ENCODE data around the gene CAMK2D. TPM values are rescaled to one million over a fixed set of nuclear protein-coding genes. Genes with fewer than 3 reads are reported as not detected.

Gene CAMK2D
- total and polyA plus RNA-seq, 8 donors: 4.0 to 23.1 (median 9.8) TPM

- 92 to 98% methylated on average over 6 of the region's 6 CpGs for WGBS, 2 donors
- no peaks in the 10 kb centered on the region for H3K4me1 ChIP-seq
- DNase-seq (no peak), ATAC-seq (no peak), FAIRE-seq (no peak)
- H3K27ac ChIP-seq: no peak overlapping the region
- H3K9me3 ChIP-seq: no peaks in the 10 kb centered on the region
- no peak for TF ChIP-seq CTCF (IDR thresholded peaks at IDR 0.05)
- no peaks in the 10 kb centered on the region for H3K36me3 ChIP-seq
- intact Hi-C loops (cut with DNase I): no loop called here
- no peak overlapping the region for H3K4me3 ChIP-seq
- no peaks in the 10 kb centered on the region for H3K27me3 ChIP-seq
Measured at GRCh38 chr4:113596396-113596795, 165.1 kb downstream of the CAMK2D start.

GRCh38 chr4:113594231-113594556 is 167.3 kb downstream of the CAMK2D start:
- H3K4me3 ChIP-seq: no peak overlapping the region
- TF ChIP-seq CTCF (IDR thresholded peaks at IDR 0.05): no peak
- no peaks in the 10 kb centered on the region for H3K27me3 ChIP-seq
- DNase-seq: no peak
- FAIRE-seq: no peak
- no peaks in the 10 kb centered on the region for H3K4me1 ChIP-seq
- WGBS, 2 donors: 88% methylated on average over 2 of the region's 2 CpGs
- intact Hi-C loops (cut with DNase I): no loop called here
- H3K27ac ChIP-seq: no peak overlapping the region
- H3K36me3 ChIP-seq: no peaks in the 10 kb centered on the region
- H3K9me3 ChIP-seq: no peaks in the 10 kb centered on the region
- no peak for ATAC-seq

- FAIRE-seq (no peak), DNase-seq (no peak), ATAC-seq (no peak)
- no peak overlapping the region for H3K4me3 ChIP-seq
- 89 to 95% methylated on average over 1 of the region's 1 CpG for WGBS, 2 donors
- TF ChIP-seq CTCF (IDR thresholded peaks at IDR 0.05): no peak
- no peaks in the 10 kb centered on the region for H3K9me3 ChIP-seq
- no peak overlapping the region for H3K27ac ChIP-seq
- no peaks in the 10 kb centered on the region for H3K4me1 ChIP-seq
- intact Hi-C loops (cut with DNase I): no loop called here
- no peaks in the 10 kb centered on the region for H3K27me3 ChIP-seq
- no peaks in the 10 kb centered on the region for H3K36me3 ChIP-seq
Measured at GRCh38 chr4:113593400-113594230, 167.9 kb downstream of the CAMK2D start.

- FAIRE-seq (no peak), ATAC-seq (no peak), DNase-seq (no peak)
- H3K4me3 ChIP-seq: no peak overlapping the region
- no peaks in the 10 kb centered on the region for H3K36me3 ChIP-seq
- intact Hi-C loops (cut with DNase I): no loop called here
- no peaks in the 10 kb centered on the region for H3K9me3 ChIP-seq
- TF ChIP-seq CTCF (IDR thresholded peaks at IDR 0.05): no peak
- 86 to 92% methylated on average over 1 of the region's 1 CpG for WGBS, 2 donors
- H3K4me1 ChIP-seq: no peaks in the 10 kb centered on the region
- H3K27ac ChIP-seq: no peak overlapping the region
- no peaks in the 10 kb centered on the region for H3K27me3 ChIP-seq
Measured at GRCh38 chr4:113591982-113592381, 169.6 kb downstream of the CAMK2D start.

- H3K27ac ChIP-seq: no peak overlapping the region
- no peak overlapping the region for H3K4me3 ChIP-seq
- no peaks in the 10 kb centered on the region for H3K27me3 ChIP-seq
- ATAC-seq: no peak
- H3K4me1 ChIP-seq: no peaks in the 10 kb centered on the region
- intact Hi-C loops (cut with DNase I): no loop called here
- WGBS, 2 donors: 96 to 97% methylated on average over 4 of the region's 4 CpGs
- no peaks in the 10 kb centered on the region for H3K36me3 ChIP-seq
- no peak for DNase-seq
- no peak for FAIRE-seq
- TF ChIP-seq CTCF (IDR thresholded peaks at IDR 0.05): no peak
- H3K9me3 ChIP-seq: no peaks in the 10 kb centered on the region
Measured at GRCh38 chr4:113588895-113589668, 172.5 kb downstream of the CAMK2D start.
